ENCODE data around the gene USP30.

The USP30 gene

DNA sequence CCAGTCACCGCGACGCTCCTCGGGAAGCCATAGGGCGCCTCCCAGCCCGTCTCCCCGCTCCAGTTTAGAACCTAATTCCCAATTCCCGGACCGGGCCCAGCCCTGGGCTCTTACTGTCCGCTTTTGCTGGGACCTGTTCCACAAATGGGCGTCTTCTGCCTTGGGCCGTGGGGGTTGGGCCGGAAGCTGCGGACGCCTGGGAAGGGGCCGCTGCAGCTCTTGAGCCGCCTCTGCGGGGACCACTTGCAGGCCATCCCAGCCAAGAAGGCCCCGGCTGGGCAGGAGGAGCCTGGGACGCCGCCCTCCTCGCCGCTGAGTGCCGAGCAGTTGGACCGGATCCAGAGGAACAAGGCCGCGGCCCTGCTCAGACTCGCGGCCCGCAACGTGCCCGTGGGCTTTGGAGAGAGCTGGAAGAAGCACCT lies 45.8 kb downstream of the USP30 start:
- no peak for DNase-seq

GRCh38 chr12:109098651-109099050 lies 46.3 kb downstream of the USP30 start:
- no peak for DNase-seq

GRCh38 chr12:109099431-109100020 lies 47.1 kb downstream of the USP30 start:
- DNase-seq, result no peak

GRCh38 chr12:109100741-109101140 lies 48.4 kb downstream of the USP30 start:
- DNase-seq, result no peak

DNA sequence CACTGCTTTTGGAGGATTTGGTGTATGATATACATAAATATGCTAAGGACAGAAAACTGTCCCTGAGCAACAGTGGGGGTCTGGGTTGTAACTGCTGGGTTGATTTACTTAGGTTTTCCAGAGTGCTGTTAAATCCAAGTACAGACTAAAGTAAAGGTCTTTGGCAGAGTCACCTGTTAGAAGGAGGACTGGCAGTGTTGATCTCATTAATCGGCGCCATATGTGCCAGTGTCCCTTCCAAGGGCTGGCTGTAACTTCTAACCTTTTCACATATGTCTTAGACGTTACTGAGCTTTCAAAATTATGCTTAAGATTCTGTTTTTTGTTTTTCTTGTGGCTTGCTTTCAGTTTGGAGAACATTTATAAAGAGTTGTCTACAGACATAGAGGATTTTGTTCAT lies 50.1 kb downstream of the USP30 start:
- no peak for DNase-seq

GRCh38 chr12:109105176-109105575 lies 52.8 kb downstream of the USP30 start:
- DNase-seq, result no peak

GRCh38 chr12:109109746-109110350 lies 57.5 kb downstream of the USP30 start:
- no peak for DNase-seq

DNA sequence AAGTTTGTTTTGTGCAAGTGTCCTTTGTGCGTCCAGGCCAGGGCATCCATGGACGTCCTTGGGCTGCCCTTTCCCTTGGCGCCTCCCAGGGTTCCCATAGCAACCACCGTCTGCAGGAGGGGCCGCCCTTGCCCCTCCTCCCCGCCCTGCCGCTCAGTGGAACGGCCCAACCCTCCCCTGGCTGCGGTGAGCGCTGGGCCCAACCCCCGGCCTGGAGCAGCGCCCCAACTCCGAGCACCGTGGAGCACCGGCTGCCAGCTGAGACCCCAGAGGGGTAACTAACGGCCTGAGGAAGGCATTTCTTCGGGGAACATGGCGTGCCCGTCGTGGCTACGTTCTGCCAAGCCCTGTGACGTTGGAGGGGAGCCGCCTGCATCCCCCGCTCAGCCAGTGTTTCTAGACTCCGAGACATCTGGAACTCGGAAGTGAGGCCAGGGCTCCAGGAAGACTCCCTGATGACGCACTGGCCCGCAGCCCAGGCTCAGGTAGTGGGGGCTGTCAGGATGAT lies 58.7 kb downstream of the USP30 start:
- peak; percentile 45 for DNase-seq

DNA sequence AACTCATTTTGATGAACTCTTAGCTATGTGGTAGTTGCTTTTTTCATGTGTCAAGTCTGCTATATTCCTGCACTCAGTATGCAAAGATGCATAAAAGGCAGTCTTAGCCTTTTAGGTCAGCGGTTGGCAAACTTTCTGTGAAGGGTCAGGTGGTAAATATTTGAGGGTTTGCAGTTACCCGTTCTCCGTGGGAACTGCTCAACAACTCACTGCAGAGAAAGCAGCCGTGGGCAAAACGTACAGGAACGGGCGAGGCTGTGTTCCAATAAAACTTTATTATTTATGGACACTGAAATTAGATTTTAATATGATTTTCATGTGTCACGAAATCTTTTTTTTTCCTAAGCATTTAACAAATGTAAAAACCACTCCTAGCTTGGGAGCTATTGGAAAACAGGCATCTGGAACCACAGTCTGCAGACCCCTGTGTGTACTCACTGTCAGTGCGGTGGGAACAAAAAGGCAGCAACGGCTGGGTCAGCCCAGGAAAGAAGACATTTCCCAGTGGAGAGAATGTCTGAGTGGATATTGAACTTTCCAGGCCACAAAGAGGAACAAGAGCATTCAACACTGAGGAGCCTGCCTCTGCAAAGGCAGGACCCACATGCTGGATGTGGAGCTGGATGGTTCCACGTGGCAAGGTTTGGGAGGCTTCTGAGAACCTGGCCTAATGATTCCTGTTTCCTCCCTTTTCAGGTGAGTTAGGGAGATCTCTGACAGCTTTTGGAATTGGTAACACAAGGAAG lies 60.5 kb downstream of the USP30 start:
- DNase-seq, result no peak

GRCh38 chr12:109113661-109114321 lies 61.4 kb downstream of the USP30 start:
- DNase-seq, result no peak

DNA sequence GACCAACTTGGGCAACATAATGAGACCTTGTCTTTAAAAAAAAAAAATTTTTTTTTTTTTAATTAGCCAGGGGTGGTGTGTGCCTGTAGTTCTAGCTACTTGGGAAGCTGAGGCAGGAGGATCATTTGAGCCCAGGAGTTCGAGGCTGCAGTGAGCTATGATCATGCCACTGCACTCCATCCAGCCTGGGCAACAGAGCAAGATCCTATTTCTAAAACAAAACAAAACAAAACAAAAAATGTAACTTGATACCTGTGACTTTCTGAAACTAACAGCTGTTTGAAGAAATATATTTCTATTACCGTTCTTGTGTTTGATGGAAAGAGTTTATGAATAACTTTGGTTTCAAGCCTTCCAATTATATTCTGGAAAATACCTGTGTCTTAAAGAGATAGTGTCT lies 62.3 kb downstream of the USP30 start:
- no peak for DNase-seq

DNA sequence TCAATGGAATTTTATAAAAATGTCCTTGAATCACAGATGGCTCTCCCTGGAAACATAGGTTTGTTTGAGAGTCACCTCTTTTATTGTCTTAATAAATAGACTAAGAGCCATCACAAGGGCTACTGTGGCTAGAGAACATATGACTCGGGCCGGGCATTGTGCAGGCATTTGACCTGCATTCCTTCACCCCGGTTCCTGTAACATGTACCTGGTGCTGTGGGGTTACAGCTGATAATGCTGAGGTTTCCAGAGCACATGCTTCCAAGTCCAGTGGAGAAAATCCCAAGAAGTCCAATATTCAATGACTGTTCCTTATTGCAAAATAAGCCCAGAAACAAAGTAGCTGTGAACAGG lies 63.0 kb downstream of the USP30 start:
- DNase-seq, result no peak

- DNase-seq, result no peak
Measured at GRCh38 chr12:109115758-109116610, 63.6 kb downstream of the USP30 start, which contains the start of gene ACACB. Gene ACACB (plus strand): TSS chr12:109116587. CDS start chr12:109139406, 22,819 bp downstream.

DNA sequence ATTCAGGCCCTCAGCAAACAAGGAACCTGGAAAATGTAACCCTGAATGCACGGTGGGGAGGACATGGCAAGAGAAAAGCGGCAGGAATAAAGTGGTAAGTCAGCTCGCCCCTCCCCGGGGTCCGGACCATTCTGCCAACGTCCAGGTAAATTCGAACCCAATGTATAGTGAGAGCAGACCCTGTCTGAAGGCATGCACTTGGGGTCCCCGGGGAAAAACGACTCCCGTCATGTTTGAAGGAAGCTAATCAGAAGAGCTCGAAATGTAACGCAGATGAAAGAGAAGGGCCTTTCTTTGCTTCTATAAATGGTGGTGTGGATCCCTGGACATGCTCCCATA lies 64.2 kb downstream of the USP30 start:
- no peak for DNase-seq

- no peak for DNase-seq
Measured at GRCh38 chr12:109120095-109120494, 67.7 kb downstream of the USP30 start.

DNA sequence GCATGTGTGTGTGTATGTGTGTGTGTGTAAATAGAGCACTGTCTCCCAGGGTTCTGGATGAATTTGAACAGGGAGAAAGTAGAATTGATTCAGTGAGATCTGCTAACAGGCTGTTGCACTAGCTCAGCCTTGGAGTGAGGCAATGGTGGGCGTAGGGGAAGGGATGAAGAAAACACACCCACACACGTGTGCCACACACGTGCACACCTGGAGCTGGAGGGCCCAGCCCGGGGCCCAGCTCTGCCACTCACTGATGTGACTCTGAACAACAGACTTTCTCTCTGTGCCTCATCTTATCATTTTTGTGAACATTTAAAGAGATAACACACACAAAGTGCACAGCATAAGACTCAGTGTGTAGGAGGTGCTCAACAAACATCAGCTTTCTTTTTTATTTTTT lies 68.2 kb downstream of the USP30 start:
- no peak for DNase-seq

- DNase-seq, result no peak
Measured at GRCh38 chr12:109121346-109121880, 69.0 kb downstream of the USP30 start.

DNA sequence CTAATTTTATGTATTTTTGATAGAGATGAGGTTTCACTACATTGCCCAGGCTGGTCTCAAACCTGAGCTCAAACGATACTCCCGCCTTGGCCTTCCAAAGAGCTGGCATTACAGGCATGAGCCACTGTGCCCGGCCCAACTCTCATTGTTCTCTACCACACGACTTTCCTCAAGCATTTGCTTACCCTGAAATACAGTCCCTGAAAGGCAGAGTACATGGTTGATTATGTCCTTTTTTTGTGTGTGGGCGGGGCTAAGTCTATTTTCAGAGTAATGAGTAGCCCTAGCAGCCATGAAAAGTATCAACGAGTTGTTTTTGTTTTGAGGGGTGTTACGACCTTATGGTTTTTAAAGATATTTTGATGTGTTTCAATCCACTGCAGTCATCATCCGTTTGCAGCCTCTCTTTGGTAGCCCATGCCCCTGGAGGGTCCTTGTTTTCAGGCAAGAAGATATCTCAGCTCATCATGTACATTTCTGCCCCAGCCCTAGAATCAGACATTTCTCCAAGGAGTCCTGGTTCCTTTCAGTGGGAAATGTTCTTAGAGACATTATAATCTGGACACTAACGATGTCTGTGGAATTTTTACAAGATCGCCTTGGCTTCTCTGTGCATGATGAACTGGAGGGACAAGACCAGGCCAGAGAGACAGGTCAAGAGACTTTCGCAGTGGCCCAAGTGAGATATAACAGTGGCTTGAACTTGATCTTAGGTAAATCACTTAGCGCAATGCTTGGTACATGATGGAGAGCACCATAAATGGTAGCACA lies 72.7 kb downstream of the USP30 start:
- DNase-seq, result no peak

GRCh38 chr12:109125791-109126190 lies 73.4 kb downstream of the USP30 start:
- DNase-seq, result no peak

- no peak for DNase-seq
Measured at GRCh38 chr12:109126784-109127183, 74.4 kb downstream of the USP30 start.

- DNase-seq, result no peak
Measured at GRCh38 chr12:109127533-109128242, 75.3 kb downstream of the USP30 start.
